Activated CD8-positive, alpha-beta memory T cell treated with anti-CD3 and anti-CD28 coated beads for 24 hours (primary cell): ENCODE results near the gene DUSP15.

Source experiments
- DNase-seq: peaks from one replicate; pipeline ENCODE4 v3.0.0-alpha.2; 2020

DUSP15 gene

DNA sequence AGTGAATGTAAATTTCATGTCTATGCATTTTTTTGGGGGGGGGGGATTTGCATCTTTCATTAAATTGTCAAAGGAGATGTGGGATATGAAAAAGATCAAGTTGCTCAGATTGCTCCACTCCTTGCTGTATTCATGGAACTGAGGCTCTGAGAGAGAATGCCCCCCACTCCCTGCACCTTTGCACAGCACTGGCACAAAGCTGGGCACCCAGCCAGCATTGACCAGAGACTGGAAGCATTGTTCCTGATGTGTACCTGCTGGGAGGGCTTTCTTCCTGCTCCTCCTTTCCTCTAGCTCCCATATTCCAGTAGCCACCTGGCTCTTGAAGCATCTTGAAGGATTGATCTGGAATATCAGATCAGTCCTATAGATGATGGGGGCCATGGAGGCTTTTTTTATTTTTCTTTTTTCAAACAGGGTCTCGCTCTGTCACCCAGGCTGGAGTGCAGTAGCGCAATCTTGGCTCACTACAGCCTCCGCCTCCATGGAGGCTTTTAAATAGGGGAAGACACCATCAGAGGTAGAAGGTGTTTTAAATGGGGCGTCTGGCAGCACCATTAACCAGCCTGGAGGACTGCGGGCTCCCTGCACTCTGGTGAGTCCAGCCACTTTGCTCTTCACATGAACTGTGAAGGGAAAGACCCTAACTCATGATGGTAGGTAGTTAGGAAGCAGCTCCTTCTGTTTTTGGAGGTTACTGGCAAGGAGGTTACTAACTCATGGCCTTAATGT lies 10.9 kb downstream of the DUSP15 start:
- no peak for DNase-seq

DNA sequence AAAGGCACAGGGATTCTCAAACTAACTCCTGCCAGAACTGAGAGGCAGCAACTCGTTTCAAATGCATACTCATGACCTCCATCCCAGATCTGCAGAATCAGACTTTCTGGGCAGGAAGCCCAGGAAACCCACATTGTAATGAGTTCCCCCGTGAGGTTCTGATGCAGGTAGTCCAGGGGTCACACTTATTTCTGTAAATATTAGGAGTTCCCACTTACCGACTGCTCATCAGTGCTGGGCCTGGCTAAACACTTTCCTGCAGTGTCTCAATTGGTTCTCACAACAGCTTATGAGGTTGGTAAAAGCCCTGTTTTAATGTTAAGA lies 11.6 kb downstream of the DUSP15 start:
- no peak for DNase-seq

DNA sequence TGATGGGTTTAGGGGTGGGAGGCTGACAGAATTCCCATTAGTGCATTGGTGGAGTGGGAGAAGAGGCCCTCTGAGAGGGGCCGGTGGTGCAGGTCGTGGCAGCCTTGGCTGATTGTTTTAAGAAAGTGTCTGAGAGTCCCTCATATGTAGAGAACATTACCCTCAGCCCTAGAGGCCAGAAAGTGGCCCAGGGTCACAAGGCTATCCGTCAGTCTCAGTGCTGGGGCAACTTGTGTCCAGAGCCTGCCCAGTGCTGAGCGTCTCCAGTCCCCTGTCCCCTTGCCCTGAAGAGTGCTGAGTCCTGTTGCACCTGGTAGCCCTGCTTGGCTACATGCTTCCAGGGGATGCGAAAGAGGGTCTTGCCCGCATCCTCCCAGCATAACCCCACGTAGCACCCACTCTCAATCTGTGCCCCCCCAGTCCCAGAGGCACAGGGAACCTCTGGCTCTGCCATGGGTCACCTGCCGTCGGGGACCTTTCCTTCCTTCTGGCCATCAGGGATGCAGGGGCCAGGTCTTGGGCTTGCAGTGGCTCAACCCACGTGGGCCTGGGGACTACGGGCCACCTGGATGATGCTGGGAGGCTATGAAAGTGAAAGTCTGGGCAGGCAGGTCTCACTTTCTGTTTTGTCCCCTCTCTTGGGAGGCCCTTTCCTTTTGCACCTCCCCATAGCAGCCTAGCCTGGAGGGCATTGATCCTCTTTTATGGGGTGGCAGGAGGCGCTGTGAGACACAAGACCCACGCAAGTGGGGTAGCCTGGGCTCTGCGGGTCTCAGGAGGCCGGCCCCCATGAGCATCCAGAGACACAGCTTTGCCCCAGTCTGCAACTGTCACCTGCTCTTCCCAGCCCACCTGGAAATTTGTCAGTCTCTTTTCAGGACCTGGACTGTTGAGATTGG lies 12.2 kb downstream of the DUSP15 start:
- no peak for DNase-seq

DNA sequence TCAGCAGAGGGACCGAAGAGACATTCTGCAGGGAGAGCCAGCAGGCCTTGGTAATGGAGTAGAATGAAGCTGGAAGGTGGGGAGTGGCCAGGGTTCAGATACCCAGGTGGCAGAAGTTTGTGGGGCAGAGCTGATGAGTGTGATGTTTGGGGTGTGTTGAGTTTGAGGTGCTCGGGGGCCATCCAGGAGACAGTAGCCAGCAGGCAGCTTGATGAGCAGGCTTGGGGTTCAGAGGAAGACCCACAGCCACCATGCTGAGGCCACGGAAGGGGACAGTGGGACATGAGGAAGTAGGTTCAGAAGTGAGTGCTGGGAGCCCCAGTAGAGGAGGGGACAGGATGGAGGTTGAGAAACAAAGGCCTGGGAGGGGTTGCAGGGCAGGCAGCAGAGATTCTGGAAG lies 13.8 kb downstream of the DUSP15 start:
- DNase-seq, result no peak

DNA sequence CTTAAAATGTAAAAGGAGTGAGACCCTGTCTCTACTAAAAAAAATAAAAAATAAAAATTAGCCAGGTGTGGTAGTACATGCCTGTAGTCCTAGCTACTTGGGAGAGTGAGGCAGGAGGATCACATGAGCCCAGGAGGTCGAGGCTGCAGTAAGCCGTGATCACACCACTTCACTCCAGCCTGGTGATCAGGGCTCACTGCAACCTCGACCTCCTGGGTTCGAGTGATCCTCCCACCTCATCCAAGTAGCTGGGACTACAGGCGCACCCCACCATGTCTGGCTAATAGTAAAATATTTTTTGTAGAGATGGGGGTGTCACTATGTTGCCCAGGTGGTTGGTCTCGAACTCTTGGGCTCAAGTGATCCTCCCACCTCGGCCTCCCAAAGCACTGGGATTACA lies 16.8 kb downstream of the DUSP15 start:
- DNase-seq, result no peak

DNA sequence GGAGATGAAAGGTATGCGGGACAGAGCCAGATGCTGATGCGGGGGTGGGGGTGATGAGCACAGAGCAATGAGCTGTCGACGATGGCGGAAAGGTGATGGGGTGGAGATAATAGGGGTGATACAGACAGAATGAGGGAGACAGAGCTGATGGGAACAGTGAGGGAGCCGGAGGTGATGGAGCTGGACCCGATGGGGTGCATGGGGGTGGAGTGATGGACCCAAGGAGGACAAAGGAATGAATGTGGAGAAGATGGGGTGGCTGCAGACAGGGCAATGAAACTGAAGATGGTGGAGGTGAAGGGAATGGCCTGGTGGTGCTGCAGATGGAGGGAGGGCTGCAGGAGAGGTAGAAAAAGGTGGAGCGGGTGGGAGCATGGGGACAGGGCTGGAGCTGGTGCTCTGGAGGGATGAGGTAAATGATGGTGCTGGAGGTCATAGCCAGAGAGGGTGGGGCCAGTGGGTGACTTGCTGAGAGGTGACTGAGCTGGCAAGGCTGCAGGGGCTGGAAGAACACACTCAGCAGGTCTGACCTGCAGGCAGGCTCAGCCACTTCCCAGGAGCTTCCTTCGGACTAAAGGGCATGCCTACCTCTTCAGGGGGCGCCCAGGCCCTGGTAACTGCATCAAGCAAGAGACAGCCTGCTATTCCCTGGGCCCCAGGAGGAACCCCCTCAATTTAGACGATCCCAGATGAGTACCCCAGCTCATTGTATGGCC lies 18.9 kb downstream of the DUSP15 start:
- no peak for DNase-seq

DNA sequence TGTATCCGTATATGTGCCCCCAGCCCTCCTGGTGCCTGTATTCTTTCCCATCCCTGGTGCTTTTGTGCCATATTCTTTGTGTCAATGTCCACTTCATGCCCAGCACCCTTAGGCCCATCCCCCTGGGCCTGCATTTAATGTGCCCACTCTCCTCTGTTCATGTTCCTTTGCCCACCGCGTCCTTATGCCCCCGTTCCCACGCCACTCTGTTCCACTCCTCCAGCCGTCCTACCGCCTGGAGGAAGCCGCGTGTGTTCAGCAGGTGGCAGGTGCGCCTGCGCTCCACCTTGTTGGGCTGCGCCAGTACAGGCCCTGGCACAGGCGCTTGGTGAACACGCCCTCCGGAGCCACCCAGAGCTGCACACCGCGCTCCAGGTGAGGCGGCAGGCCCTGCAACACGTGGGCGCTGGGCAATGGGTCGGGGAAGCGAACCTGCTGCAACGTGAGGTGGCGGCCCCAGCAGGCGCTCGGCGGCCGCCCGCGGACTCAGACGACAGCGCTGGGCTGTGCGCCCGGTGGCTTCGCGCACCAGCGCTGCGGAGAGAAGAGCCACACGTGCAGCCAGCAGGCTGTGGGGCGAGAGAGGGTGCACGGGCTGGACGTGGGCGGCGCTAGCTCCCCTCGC lies 20.9 kb downstream of the DUSP15 start:
- DNase-seq, result no peak

DNA sequence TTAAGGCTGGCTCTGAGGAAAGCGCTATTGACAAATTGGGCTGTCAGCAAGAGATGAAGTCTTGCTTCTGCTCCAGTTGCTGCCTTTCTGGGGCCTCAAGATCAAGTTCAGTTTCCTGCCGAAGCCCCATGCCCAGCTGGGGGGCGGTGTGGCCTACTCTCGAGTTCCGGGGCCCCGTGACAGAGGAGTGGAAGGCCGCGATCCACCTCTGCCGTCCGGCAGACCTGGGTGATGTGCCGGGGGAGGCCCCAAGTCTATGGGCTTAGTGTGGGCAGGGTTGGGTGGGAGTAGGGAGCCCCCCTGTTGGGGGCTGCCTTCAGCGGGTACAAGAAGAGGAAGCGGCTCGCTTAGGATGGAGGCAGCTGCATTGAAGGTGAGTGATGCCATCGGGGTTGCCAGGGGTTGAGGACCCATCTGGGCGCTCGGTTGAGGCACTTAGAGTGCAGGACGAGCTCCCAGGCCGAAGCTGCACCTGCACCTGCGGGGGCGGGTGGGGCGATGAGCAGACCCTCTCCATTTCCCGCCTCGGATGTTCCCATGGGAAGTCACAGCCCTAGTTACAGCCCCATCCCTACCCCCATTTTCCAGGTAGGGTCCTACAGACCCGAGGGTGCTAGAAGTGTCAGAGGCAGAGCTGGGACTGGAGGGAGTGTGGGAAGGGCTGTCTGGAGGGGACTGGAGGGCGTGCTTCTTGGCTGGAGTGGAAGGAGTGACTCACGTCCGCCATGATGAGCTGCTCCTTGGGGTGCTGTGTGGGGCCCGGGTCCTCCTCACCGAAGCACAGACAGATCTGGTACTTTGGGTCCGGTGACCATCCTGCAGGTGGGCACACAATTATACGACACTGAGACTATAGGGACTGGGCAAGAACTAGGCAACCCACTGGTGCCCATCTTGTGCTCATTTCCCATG lies 22.0 kb downstream of the DUSP15 start:
- DNase-seq, result no peak

DNA sequence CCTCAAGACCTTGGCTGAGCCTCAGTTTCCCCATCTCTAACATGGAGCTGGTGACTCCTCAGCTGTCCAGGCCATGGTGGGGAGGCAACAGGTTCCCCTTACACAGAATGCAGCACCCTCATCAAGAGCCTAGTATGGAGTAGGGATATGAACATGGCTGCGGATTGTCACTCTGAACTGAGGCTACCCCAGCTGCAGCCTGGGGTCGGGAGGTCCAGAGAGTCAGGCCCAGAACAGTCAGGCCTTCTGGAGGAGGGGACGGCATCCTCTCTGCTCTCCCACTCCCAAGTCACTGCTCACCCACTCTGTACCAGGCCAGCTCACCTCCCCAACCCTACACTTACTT lies 23.6 kb downstream of the DUSP15 start:
- no peak for DNase-seq

DNA sequence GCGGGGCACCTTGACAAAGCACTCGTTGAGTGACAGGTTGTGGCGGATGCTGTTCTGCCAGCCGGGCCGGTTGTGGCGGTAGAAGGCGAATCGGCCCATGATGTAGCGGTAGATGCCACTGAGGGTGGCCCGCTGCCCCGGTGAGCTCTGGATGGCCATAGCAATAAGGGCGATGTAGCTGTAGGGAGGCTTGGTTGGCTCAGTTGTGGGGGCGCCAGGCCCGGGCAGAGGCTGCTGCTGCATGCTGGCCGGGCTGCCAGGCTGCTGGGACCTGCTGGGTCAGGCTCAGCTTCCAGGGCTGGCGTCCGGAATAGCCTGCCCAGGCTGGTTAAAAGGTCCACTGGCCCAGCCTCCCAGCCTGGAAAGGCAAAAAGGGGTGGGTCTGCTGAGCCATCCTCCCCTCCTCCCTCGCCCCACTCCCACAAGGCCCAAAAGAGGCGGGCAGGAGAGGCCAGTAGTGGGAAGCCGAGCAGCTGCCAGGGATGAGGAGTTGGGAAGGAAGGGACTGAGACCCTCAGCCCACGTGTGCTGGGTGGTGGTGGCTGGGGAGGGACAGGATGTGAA lies 24.9 kb downstream of the DUSP15 start, which contains the start of gene FOXS1:
Gene FOXS1, minus strand, starts transcription at position 305 of the 564 bp plus-strand sequence. Its CDS starts 62 bp downstream, at position 243.
- DNase-seq, result no peak

DNA sequence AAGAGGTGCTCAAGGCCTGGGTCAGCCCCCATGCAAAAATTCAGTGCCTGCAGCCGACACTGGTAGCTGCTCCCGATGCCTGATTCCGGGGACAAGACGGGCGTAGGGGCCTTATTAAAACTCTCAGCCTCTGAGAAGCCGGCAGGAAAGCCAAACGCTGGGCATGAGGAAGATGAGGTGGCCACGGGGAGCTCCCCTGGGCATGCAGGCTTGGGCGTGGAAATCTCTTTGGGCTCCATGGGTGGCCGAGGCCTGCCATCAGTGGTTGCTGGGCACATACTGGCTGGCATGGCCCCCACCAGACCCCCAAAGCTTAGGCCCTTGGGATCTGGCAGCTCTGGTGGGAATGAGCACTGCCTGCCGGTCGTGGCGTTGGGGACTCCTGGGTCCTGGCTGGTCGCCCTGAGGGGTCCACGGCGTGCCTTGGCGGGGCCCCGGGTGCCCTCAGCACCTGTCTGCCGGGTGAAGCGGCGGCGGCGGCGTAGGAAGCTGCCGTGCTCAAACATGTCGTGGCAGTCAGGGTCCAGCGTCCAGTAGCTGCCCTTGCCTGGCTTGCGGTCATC lies 25.5 kb downstream of the DUSP15 start:
- no peak for DNase-seq

DNA sequence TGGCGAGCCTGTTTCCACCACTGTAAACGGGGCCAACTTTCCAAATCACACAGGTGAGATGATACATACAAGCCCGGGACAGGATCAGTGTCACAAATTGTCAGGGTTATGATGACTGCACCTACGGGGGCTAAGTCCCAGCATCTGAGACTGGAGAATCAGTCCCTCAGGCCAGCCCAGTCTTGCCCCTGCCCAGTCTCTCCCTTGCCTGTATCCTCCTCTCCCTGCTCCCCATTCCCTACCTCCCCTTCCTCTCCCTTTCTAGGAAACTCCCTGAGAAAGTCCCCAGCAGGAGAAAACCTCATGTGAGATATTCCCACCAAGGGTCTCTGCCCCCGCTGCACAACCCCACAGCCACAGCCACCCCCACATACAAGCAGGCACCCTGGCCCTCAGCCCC lies 26.4 kb downstream of the DUSP15 start:
- no peak for DNase-seq

DNA sequence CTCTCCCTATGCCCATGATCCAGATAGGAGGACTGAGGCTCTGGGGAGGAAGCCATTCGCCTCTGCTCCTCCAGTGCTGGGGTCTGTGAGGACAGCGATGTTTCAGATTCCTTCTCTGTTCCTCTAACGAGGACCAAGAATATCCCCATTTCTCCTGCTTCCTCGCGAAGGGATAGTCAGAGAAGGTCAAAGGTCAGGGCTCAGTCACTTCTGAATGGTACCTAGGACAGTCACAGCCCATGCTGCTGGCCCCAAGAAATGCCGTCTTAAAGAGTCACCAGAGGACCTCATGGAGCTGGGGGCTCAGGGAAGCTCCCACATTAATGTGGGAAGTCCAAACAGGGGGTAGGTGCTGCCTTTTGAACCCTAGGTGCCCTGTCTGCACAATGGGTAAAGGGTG lies 27.0 kb downstream of the DUSP15 start:
- DNase-seq, result no peak

DNA sequence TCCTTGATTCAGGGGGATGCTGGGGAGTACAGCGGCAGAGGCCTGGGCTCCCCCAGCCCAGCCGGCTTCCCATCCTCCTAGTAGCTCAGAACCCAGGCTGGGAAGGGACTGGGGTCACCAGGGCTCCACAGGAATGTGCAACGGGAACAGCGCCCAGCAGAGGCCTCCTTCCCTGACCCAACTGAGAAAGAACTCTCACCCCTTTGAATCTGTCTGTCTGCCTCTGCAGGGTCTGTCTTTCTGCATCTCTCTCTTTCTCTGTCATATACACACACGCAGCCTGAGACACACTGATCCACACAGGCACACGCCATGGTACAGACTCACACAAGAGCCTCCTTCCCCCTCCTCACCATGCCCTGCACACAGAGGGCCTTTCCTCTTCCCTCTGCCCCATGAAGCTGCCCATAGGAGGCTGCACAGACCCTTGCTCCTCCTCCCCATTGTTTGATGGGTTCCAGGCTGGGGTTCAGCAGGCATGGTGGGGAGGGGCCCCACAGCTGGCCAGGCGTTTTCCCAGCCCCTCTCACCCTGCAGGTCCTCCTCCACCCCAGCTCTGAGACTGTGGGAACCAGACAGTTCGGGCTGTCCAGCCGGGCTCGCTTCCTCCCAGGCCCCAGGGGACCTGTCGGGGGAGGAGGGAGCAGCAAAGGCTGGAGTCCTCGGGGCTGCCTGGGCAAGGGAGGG lies 27.7 kb downstream of the DUSP15 start:
- no peak for DNase-seq

DNA sequence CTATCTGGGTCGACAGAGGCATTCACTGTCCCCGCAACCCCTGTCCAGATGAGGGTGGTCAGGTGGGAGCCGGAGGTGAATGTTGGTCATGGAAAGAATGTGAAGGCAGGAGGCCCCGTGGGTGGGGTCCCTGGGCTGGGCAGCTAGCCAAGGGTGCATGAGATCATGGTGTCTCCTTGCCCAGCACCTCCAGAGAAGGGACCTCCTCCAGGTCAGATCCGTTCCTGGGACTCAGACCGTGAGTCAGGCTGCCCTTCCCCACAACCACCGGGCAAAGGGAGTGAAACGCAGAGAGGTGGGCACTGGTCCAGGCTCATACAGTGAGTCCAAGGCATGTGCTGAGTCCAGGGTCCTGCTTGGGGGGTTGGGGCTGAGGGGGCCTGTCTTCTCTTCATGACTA lies 28.4 kb downstream of the DUSP15 start:
- no peak for DNase-seq

DNA sequence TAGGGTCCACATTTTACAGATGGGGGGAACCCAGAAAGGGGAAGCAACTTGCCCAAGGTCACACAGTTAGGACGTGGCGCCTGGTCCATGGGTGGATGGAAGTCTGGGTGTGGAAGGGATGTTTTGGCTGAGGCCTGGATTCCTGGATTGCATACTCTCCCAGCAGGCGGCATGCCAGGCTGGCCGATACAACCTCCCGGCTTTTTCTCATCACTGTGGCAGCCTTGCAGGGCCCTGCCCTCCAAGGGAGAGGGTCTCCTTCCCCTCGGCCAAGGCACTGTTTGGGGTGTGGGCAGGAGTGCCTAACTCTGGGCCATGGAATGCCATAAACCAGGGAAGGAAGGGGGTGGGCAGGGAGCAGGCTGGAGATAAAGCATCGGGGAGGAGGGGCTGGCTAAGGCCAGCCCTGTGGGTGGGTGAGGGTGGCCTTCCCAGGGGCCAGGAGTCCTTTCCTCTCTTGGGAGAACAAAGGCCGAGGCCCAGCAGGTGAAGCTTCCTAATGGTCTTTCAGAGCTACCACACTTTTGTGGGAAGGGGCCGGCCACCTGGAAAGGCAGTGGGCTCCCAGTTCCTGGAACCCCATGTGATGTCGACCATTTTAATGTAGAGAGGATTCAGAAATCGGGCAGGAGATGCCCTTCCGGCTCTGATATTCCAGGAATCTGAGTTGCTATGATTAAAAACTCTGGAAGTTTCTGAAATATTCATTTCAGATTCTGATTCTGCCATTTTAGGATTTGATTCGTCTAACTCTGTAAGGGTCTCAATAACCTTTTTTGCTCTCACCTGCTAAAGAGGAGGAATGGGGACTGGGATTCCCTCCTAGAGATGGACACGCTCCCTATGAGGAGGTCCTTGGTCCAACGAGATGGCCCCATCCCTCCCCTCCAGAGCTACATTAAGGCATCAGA lies 29.2 kb downstream of the DUSP15 start:
- no peak for DNase-seq

DNA sequence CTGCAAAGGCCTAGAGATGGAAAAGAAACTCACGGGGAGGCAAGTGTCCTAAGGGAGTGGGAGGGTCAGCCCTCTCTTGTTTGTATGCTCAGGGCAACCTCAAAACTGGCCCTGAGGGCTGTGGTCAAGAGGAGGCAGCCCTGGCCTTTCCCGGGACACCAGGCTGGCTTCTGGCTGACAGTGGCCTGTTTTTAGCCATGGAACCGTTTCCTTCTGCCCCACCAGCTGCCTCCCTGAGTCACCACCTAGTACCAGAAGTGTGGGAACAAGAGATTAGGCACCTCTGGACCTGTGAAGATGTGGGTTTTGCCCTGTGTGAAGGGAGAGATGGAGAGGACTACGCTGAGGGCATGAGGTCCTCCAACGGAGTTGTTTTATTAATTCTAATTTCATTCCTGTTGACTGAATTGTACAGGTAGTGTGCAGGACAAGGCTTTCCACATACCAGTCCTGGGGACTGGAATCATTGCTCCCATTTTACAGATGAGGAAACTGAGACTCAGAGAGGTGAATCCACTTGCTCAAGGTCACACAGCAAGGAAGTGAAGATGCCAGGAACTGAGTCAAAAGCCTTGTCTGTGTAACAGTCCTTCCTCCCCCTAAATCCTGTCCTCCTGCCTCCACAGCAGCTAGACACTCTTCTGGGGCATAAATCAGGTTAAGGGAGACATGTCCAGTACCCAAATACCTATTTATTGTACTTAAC lies 30.4 kb downstream of the DUSP15 start:
- DNase-seq, result no peak

DNA sequence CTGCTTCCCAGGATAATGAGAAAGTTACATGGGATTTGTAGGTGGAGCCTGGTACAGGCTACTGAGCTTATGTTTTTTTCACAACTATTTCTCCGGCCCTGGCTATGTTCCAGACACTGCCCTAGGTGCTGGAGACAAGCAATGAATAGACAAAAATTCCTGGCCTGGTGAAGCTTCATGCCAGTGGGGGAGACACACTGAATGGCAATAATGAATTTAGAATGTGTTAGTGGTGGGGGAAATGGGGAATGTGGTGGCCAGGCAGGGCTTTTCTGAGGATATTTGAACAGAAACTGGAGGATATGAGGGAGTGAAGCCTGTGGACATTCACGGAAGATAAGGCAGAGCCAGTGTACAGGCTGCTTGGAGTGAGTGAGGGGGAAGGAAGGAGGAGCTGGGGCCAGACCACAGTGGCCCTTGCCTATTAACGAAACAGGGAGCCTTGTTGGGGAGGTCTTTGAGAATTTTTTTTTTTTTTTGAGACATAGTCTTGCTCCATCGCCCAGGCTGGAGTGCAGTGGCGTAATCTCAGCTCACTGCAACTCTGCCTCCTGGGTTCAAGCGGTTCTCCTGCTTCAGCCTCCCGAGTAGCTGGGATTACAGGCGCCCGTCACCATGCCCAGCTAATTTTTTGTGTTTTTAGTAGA lies 31.6 kb downstream of the DUSP15 start:
- no peak for DNase-seq
